Muscle of leg (tissue), 16 donors: ENCODE results near the gene NEUROG1. TPM values are rescaled to one million over a fixed set of nuclear protein-coding genes. Genes with fewer than 3 reads are reported as not detected.

Experiments
- DNase-seq: peaks from one replicate; pipeline ENCODE4 v3.0.0; 2013
- H3K27ac ChIP-seq: one replicate; pipeline ENCODE4 v1.5.1; 2013; ENCODE audit warnings: mild to moderate bottlenecking, low read length, control low read depth
- H3K27me3 ChIP-seq: one replicate; pipeline ENCODE4 v1.6.1; 2013; ENCODE audit warnings: low read length; ENCODE audit not compliant: control insufficient read depth, insufficient read depth
- H3K36me3 ChIP-seq: one replicate; pipeline ENCODE4 v1.6.1; 2013; ENCODE audit warnings: low read length; ENCODE audit not compliant: control insufficient read depth, insufficient read depth
- H3K4me1 ChIP-seq: one replicate; pipeline ENCODE4 v1.6.1; 2013; ENCODE audit warnings: low read length; ENCODE audit not compliant: control insufficient read depth, insufficient read depth
- H3K4me3 ChIP-seq: one replicate; pipeline ENCODE4 v1.5.1; 2013; ENCODE audit warnings: low read length, control low read depth
- H3K9me3 ChIP-seq: replicated peaks from 2 replicates; pipeline ENCODE4 v1.6.1; 2013; ENCODE audit warnings: low read depth, low read length; ENCODE audit not compliant: control insufficient read depth
- WGBS: methylation state at CpG from one replicate; pipeline ENCODE4 v1.1.5; 2013; ENCODE audit warnings: missing lambda C conversion rate; ENCODE audit not compliant: insufficient coverage; 5-methylcytosine and 5-hydroxymethylcytosine counted together
- long read RNA-seq, 11 donors: transcript quantifications; one replicate each; lab custom pipeline, GENCODE V29; 2026
- polyA plus RNA-seq, 8 donors: library from polyadenylated mRNA; unstranded; fragments of 120-200 nt; gene quantifications; one replicate each; pipeline versions ENCODE4 v1.2.1 to v1.2.3, GENCODE V29; 2013; ENCODE audit warnings: inconsistent platforms in 1 of 8, low replicate concordance in 1 of 8; ENCODE audit not compliant: insufficient read length in 8 of 8, insufficient read depth in 1 of 8
- total RNA-seq: library from RNA; stranded (reverse); fragments of 120-200 nt; gene quantifications from one replicate; pipeline ENCODE4 v1.2.4, GENCODE V29; 2013

Gene NEUROG1
- total RNA-seq (not detected), polyA plus RNA-seq (under 1 TPM in 1 of 8 donors, not detected in 7; 0.10 TPM)
- long read RNA-seq, donor 1 = 0 reads
- long read RNA-seq, donor 2 = 0 reads
- long read RNA-seq, donor 3 = 0 reads
- long read RNA-seq, donor 4 = 0 reads
- long read RNA-seq, donor 5 = 0 reads
- long read RNA-seq, donor 6 = 0 reads
- long read RNA-seq, donor 7 = 0 reads
- long read RNA-seq, donor 8 = 0 reads
- long read RNA-seq, donor 9 = 0 reads
- long read RNA-seq, donor 10 = 0 reads
- long read RNA-seq, donor 11 = 0 reads

- 1% methylated on average over 63 of the region's 74 CpGs for WGBS
- H3K27ac ChIP-seq = no peak within 1 kb of the TSS
- peaks cover 5% of the 10 kb centered on the region for H3K9me3 ChIP-seq
Observed at GRCh38 chr5:135535820-135536801, at the start of gene NEUROG1. Gene NEUROG1, minus strand, starts transcription at chr5:135535964. Its CDS starts 274 bp downstream, at chr5:135535690.

GRCh38 chr5:135584918-135585317, 49.2 kb upstream of the NEUROG1 start:
- H3K9me3 ChIP-seq = no peaks in the 10 kb centered on the region
- DNase-seq = no peak
- no peaks in the 10 kb centered on the region for H3K36me3 ChIP-seq
- no peak overlapping the region for H3K27ac ChIP-seq
- no peaks in the 10 kb centered on the region for H3K4me1 ChIP-seq
- 84% methylated on average over 3 of the region's 6 CpGs for WGBS
- H3K27me3 ChIP-seq = peaks cover 39% of the 10 kb centered on the region
- no peak overlapping the region for H3K4me3 ChIP-seq

More at GRCh38 chr5:135535820-135536801, at the start of gene NEUROG1:
- Histone ChIP-seq H3K4me3 (no peak within 1 kb of the TSS), H3K4me1 (peaks cover 9% of the 10 kb centered on the region), H3K27me3 (peaks cover 94% of the 10 kb centered on the region), H3K36me3 (no peaks in the 10 kb centered on the region)
- DNase-seq = no peak

- WGBS = no CpG with 5 or more reads among the region's 2 CpGs
- DNase-seq = no peak
- Histone ChIP-seq H3K4me1 (peaks cover 2% of the 10 kb centered on the region), H3K4me3 (no peak overlapping the region), H3K27ac (no peak overlapping the region), H3K36me3 (no peaks in the 10 kb centered on the region), H3K9me3 (no peaks in the 10 kb centered on the region), H3K27me3 (peaks cover 44% of the 10 kb centered on the region)
Observed at GRCh38 chr5:135584276-135584675, 48.5 kb upstream of the NEUROG1 start.

- 56% methylated on average over 5 of the region's 6 CpGs for WGBS
- Histone ChIP-seq H3K4me3 (no peak overlapping the region), H3K4me1 (peaks cover 16% of the 10 kb centered on the region), H3K9me3 (no peaks in the 10 kb centered on the region), H3K27ac (no peak overlapping the region), H3K36me3 (no peaks in the 10 kb centered on the region), H3K27me3 (peaks cover 64% of the 10 kb centered on the region)
- DNase-seq = no peak
Observed at GRCh38 chr5:135582099-135582781, 46.5 kb upstream of the NEUROG1 start.

- no peaks in the 10 kb centered on the region for H3K36me3 ChIP-seq
- WGBS = under 1% methylated on average over 65 of the region's 68 CpGs
- no peaks in the 10 kb centered on the region for H3K9me3 ChIP-seq
- DNase-seq = peak; percentile 66
- peaks cover 77% of the 10 kb centered on the region for H3K27me3 ChIP-seq
- H3K27ac ChIP-seq = no peak within 1 kb of the TSS
- peak within 1 kb of the TSS; percentile 41 for H3K4me3 ChIP-seq
- H3K4me1 ChIP-seq = peaks cover 19% of the 10 kb centered on the region
Observed at GRCh38 chr5:135578685-135579341, 43.0 kb upstream of the NEUROG1 start, which contains the start of gene CXCL14. Gene CXCL14, minus strand, starts transcription at chr5:135578991. Its CDS starts 213 bp downstream, at chr5:135578778.

GRCh38 chr5:135578305-135578684, 42.5 kb upstream of the NEUROG1 start:
- Histone ChIP-seq H3K27me3 (peaks cover 71% of the 10 kb centered on the region), H3K27ac (no peak overlapping the region), H3K4me1 (peaks cover 19% of the 10 kb centered on the region), H3K36me3 (no peaks in the 10 kb centered on the region), H3K9me3 (no peaks in the 10 kb centered on the region), H3K4me3 (peak overlapping the region; percentile 41)
- 5% methylated on average over 18 of the region's 21 CpGs for WGBS
- no peak for DNase-seq

GRCh38 chr5:135577421-135577820, 41.7 kb upstream of the NEUROG1 start:
- Histone ChIP-seq H3K4me1 (peaks cover 19% of the 10 kb centered on the region), H3K27me3 (peaks cover 67% of the 10 kb centered on the region), H3K27ac (no peak overlapping the region), H3K36me3 (no peaks in the 10 kb centered on the region), H3K9me3 (no peaks in the 10 kb centered on the region), H3K4me3 (peak overlapping the region; percentile 41)
- DNase-seq = no peak
- 45% methylated on average over 4 of the region's 8 CpGs for WGBS

- Histone ChIP-seq H3K4me3 (no peak overlapping the region), H3K9me3 (no peaks in the 10 kb centered on the region), H3K36me3 (no peaks in the 10 kb centered on the region), H3K27ac (no peak overlapping the region), H3K4me1 (peaks cover 21% of the 10 kb centered on the region), H3K27me3 (peaks cover 66% of the 10 kb centered on the region)
- no peak for DNase-seq
- 92% methylated on average over 3 of the region's 6 CpGs for WGBS
Observed at GRCh38 chr5:135576075-135576599, 40.4 kb upstream of the NEUROG1 start.

- 95% methylated on average over 6 of the region's 10 CpGs for WGBS
- no peak for DNase-seq
- peaks cover 63% of the 10 kb centered on the region for H3K27me3 ChIP-seq
Observed at GRCh38 chr5:135574493-135574892, 38.7 kb upstream of the NEUROG1 start.

More at GRCh38 chr5:135574493-135574892, 38.7 kb upstream of the NEUROG1 start:
- Histone ChIP-seq H3K4me1 (peaks cover 23% of the 10 kb centered on the region), H3K36me3 (no peaks in the 10 kb centered on the region), H3K4me3 (no peak overlapping the region), H3K9me3 (no peaks in the 10 kb centered on the region), H3K27ac (no peak overlapping the region)
